ENCODE results near the gene DTX3L.

DTX3L gene

DNA sequence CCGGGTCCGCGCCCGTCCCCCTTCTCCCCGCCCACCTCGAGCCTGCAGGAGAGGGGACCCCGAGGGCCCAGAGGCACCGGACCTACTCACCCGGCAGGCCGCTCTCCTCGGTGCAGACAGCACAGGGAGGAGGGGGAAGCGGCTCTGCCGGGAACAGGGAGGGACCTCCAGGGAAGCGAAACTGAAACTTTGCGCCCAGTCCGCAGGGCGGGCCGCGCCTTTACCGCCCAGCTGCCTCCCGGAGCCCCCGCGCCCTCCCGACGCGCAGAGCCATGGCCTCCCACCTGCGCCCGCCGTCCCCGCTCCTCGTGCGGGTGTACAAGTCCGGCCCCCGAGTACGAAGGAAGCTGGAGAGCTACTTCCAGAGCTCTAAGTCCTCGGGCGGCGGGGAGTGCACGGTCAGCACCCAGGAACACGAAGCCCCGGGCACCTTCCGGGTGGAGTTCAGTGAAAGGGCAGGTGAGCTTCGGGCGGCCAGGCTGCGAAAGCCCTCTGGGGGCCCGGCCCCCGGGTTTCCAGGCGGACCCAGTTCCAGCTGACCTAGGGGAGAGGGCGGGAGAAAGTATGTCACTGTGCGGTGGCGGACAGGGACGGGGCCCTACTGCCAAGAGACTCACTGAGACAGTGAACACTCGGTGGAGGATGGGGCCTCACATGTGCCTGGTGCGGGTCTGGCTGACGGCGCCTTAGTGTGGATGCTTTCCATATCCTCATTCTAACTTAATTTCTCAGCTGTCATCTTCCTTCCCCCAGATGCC, at the start of gene DTX3L, which contains the start of gene PARP9:
Gene DTX3L (plus strand): TSS at position 184 of the 758 bp plus-strand sequence. CDS start 89 bp downstream, at position 273.
Gene PARP9 (minus strand): TSS at position 146 of the 758 bp plus-strand sequence. CDS start 4,680 bp downstream, outside the sequence.
- DNase-seq, result peak; percentile 78

DNA sequence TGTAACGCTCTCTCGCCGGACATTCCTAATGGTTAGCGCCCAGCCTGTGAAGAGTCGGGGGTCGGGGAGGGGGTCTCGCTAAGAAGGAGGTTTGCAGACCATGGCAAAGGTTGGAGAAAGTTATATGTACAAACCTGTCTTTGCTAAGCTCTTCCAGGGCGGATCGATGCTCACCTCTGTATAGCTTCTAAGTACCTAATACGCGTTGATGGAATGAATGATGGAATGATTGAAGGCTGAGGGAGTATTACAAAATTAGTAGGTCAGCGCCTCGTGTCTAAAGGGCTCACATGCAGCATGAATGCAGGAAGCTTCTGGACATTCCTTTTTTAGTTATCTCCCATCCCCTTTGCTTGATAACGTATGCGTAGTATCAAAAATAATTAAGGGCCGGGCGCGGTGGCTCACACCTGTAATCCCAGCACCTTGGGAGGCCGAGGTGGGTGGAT, 49.1 kb upstream of the DTX3L start:
- no peak for DNase-seq

DNA sequence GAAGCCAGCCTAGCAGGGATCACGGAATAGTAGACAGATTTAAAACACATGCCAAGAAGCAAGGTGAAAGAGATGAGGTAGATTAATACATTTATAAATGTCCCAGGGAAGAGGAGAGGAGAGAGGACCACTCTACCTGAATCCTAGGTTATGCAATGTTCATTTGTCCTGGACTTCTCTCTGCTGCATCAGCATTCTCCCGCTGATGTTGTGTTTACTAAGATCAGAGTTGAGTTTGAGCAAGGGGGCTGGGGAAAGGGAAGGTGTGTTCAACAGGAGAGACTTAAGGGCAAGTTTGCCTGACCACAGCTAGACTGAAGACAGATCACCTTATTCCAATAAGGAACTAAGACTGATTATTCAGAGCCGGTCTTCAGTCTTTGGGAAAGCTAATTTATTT, 48.3 kb upstream of the DTX3L start:
- DNase-seq, result no peak

DNA sequence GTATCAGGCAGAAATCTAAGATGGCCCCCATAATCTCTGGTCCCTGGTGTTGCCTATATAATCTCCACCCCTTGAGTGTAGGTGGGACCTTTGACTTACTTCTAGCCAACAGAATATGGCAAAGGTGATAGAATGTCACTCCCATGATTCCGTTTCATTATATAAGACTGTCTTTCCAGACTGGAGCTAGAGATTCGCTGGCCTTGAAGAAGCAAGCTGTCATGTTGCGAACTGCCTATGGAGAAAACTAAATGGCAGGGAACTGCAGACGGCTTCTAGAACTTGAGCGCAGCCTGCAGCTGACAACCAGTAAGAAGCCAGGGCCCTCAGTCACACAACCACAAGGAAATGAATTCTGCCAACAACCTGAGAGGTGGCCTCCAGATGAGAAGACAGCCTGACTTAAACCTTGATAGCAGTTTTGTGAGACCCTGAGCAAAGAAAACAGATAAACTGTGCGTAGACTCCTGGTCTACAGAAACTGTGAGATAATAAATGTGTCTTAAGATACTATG, 47.2 kb upstream of the DTX3L start:
- DNase-seq, result no peak

DNA sequence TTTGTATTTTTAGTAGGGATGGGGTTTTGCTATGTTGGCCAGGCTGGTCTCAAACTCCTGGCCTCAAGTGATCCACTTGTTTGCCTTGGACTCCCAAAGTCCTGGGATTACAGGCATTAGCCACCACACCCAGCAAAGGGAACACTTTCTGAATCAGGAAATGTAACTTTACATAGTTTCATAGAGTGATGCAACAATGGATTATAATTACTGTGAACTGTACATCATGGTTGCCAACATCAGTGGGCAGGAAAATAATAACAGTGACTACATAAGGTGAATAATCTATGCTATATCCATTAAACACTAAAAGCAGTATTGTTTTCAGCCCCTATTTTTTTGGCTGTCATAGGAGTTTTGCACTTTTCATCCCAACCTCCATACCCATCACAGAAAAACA, 44.4 kb upstream of the DTX3L start:
- no peak for DNase-seq

DNA sequence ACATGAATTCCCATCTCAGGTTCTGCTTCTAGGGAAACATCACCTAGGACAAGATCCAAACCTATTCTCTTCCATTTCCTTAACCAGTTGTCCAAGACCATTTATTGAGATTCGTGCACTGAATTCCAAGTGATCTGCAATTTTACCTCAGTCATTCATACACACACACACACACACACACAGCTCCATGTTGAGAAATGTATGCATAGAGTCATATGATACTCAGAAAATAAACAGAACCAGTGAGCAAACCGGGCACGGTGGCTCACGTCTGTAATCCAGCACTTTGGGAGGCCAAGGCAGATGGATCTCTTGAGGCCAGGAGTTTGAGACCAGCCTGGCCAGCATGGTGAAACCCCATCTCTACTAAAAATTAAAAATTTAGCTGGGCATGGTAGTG, 43.3 kb upstream of the DTX3L start:
- no peak for DNase-seq

DNA sequence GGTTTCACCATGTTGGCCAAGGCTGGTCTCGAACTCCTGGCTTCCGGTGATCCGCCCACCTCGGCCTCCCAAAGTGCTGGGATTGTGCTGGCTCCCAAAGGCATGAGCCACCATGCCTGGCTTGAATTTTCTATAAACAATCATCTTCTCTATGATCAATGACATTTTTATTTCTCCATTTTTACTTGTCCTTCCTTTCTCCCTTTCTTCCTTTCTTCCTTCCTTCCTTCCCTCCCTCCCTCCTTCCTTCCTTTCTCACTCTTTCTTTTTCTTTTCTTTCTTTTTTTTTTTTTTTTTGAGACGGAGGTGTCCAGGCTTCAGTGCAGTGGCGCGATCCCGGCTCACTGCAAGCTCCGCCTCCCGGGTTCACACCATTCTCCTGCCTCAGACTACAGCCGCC, 40.8 kb upstream of the DTX3L start:
- DNase-seq, result no peak

DNA sequence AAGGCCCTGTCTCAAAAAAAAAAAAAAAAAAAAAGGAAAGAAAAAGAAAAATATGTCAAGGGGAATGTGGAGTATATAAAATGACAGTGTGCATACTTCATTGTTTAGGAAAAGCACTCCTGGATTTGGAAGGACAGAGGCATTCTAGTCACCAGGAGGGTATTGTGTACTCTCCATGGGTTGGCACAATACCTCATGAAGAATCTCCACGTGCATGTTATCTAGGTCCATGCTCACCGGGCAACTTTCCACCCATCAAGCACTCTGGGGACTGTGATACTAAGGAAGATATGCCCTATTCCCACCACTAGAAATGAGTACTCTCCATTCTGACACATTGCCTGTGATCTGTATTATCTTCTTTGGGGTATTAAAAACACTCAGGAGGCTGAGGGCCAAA, 34.0 kb upstream of the DTX3L start:
- DNase-seq, result no peak

DNA sequence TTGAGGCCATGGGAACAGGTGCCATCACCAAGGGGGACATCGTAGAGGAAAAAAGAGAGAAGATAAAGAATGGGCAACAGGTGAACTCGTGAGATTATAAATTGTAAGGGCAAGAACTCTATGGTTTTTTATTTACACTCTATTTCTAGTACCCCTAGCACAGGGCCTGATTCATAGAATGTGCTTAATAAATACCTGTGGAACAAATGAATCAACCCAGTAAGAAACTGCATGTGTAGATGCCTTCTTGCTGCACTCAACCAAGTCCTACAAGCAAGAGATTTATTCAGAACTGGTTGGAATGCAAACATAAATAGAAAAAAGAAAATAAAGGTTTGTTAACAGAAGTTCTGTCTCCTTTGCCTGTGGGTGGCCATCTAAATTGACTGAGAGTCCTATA, 30.7 kb upstream of the DTX3L start:
- no peak for DNase-seq

DNA sequence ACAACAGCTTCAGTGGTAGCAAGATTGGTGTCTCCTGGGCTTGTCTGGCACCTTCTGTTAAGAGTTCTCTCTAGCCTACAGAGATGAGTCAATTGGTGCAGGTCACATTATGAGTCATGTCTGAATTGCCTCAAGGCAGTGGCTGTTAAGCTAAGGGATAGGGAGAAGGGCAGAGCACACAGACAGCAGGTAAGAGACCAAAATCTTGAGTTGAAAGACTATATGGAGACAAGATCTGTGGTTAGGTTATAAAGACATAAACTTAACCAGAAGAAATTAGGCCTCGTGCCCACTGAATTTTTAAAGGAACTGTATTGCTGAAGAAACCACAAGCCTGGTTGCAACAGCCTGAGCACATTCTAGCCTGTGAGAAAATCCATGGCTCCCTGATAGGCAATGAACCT, 30.2 kb upstream of the DTX3L start:
- DNase-seq, result no peak

DNA sequence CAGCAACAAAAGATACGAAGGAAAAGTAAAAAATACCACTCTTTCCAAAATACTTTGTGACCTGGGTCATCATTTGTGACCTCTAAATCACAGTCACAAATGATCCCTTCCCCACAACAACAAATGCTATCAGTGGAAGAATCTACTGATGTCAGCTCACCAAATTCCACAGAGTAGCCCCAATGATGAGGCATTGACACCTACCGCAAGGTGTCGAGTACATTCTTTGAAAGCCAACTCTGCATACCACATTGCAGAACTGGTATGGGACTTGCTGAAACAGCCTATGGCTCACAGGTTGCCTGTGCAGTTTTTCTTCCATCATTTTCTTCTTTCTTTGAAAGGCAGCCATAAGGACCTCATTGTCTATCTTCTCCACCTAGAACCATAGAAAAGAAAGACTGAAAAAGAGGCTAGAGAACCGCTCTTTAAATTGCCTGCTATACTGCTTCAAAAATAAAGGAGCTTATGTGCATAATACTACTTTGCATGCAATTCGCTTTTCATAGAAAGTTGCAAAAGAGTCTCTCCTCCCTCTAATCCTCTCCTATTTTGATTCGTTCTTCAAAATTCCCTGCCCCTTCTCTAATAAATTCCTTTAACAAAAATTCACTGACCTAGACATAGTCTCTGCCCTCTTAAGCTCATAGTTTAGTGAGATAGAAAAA, 28.0 kb upstream of the DTX3L start:
- DNase-seq, result no peak

DNA sequence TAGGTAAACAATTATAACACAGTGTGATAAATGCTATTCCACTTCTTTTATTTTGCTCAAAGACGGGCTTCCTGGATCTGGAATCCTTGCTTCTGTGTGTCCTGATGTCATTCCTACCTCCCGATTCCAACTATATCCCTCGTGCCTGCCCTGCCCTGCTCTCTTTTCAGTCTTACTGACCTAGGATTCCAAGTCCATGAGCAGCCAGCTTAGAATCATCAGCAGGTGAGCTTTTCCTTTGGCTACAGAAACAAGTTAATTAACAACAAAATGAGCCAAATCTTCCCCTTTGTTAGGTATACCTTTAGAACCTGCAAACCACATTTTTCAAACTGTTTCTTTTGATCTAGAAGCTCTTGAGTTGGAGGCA, 27.5 kb upstream of the DTX3L start:
- DNase-seq, result no peak

DNA sequence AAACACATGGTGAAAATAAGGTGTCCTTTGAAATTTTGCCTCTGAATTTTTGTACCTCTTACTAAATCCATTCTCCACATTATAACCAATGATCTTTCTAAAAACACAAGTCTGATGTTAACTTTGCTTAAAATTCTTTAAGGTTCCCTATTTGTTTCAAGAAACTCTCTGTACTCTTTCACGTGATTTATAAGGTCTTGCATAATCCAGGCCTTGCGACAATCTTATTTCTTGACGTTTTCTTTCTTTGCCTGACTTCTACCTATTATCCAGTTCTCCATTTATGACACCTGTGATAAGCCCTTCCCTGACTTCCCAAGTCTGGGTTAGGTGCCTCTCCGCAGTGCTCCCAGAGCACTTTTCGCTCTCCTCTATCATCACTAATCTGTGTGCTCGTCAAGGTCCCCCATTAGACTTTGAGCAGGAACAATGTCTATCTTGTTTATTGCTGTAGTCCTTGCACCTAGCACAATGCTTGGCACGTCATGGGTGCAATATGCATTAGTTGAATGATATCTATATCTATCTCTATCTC, 25.1 kb upstream of the DTX3L start:
- DNase-seq, result no peak

DNA sequence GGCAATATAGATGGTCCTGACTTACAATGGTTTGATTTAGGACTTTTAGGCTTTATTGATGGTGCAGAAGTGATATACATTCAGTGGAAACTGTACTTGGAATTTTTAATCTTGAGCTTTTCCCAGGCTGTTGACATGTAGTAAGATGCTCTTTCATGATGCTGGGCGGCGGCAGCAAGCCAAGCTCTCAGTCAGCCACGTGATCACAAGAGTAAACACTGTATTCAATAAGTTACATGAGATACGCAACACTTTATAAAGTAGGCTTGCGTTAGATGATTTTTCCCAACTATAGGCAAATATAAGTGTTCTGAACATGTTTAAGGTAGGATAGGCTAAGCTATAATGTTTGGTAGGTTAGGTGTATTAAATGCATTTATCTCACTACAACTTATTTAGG, 18.0 kb upstream of the DTX3L start:
- DNase-seq, result no peak

DNA sequence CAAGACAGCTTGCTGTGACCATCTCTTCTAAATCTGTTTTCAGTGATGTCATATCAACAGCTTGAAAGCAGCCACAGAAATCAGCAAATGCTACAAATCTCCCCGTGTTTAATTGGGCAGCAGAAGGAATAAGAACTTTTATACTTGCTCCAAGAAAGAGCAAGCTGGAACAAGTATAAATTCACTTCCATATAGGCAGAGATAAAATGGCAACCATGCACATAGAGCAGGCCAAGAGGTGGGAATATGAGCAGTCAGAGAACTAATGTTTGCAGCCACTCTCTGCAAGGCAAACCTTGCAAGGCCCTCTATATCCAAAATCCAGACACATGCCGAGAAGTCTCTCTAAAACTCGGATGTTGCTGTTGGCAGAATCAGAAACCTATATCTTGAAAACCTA, 16.1 kb upstream of the DTX3L start:
- DNase-seq, result no peak

DNA sequence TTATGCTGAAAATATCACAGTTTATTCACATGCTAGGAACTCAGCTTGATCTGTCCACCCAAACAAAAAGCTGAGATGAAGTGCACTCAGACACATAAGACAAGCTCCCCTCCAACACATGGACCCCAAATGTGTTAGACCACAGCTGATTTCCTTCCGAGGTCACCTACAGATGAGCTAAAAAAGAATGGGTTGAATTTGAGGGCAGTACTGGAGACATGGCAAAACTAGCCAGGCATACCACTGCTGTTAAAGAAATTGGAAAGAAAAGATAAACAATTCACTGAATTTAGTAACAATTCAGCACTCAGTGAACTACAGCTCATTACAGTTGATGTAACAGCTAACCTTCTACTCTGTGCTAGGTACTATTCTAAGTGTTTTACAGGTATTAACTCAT, 15.5 kb upstream of the DTX3L start:
- DNase-seq, result no peak

DNA sequence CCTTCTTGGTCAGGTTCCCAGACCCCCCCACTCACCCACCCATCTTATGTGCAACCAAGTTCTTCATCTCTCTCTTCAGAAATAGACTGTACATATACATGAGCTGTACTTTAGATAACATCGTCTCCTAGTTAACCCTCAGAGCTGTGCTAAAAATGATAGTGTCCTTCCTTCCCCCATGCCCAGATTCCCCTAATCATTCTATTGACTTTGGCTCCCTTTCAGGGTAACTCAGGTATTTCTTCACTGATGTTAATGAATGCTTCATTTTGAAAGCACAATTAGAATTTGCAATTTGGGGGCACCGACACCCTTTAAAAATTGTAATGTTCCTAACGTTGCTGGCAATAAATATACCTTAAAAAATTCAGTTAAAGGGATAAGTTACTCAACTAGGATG, 11.0 kb upstream of the DTX3L start:
- DNase-seq, result no peak

DNA sequence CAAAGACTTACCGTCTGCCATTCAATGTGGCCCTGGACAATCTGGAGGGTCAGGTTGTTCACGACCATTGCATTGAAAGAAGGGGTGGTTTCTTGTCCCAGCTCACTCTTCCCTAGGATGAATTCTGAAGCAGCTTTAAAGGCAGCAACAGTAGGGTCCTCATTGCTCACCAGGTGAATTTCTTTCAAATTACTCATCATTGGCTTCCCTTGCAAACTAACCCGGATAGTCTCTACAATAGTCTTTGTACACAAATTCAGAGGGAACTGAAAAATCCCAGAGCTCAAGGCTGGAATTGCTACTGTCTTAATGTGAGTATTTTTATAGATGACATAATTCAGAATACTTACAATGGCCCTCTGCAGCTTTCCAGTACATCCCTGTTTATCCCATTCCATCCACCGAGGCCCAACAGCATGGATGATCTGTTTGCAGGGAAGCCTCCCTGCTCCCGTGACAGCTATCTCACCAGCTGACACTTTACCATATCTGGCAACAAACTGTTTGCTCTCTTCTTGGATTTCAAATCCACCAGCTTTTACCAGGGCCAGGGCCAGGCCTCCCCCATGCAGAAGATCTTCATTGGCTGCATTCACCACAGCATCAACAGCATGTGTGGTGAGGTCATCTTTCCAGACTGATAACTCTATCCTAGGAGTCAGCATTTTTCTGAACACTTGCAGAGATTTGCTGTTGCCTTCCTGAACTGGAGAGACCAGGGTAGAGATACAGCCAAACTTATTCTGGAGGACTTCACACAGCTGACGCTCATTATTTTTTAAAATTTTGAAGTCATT, 8.7 kb upstream of the DTX3L start:
- no peak for DNase-seq

DNA sequence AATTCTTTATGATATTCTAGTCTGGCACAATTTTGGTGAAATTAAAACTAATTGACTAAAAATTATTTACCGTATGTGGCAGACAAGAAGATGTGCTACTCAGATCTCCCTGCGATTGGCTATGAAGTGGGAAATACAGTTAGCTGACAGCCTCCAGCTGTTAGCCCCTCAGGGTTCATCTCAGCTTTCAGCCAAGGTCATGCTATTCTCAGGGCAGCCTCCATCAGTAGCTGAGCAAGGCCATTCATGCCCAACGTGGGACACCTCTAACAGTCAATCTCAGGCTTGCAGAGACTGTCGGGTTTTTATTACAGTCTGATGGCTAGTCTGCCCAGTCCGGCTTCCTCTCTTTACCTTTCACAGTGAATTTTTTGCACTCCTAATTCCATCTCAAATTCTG, 6.8 kb upstream of the DTX3L start:
- no peak for DNase-seq

DNA sequence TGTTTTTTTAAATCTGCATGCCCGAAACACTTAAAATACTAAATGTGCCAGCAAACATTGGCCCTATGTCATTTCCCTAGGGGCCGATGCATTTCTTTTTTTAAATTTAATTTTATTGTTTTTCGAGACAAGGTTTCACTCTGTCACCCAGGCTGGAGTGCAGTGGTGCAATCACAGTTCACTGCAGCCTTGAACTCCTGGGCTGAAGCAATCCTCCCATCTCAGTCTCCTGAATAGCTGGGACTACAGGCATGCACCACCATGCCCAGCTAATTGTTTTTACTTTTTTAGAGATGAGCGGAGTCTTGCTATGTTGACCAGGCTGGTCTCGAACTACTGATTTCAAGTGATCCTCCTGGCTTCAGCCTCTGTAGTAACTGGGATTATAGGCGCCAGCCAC, 5.5 kb upstream of the DTX3L start:
- no peak for DNase-seq

DNA sequence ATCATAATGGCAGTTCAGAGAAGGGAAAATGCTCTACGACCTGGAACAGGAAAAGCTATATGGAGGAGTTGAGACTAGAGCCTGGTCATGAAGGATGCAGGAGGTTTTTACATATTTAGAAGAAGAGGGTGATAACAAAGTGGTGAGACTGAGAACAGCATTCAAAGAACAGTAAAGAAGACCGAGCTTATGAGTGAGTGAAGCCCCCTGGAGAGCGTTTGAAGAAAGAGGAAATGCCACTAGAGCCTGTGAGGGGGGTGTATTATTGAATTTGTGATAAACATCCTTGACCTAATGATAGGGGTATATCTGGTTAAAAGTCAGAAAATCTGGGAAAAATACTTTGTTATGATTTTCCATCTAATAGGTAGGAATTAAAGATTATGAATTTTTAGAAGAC, 4.2 kb upstream of the DTX3L start:
- DNase-seq, result no peak

DNA sequence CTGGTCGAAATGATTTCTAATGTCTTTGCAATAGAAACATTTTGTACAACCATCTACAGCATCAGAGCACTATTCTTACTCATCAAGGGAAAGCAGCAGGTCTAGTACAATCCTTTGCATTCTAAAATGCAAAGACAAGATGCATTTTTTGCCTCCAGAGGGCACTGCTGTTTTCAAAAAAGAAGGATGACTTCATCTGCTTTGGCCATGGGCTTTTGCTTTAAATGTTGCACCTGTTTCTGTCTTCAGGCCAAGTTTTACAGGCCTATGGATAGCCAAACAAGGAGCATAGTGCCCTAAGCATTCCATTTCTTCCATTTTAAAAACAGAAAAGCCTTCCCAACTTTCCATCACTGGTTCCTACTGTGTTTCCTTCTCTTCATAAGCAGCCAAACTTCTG, 3.5 kb upstream of the DTX3L start:
- peak; percentile 35 for DNase-seq

Measured in CD4-positive, alpha-beta T cell treated with Interleukin-15 for 1 hour (primary cell).